CD4-positive, alpha-beta T cell treated with Interleukin-17A for 1 hour (primary cell): Measurements from ENCODE around the gene NFE2L2.

Experiments
- DNase-seq: peaks from one replicate; pipeline ENCODE4 v3.0.0-alpha.2; 2020

Gene NFE2L2

DNA sequence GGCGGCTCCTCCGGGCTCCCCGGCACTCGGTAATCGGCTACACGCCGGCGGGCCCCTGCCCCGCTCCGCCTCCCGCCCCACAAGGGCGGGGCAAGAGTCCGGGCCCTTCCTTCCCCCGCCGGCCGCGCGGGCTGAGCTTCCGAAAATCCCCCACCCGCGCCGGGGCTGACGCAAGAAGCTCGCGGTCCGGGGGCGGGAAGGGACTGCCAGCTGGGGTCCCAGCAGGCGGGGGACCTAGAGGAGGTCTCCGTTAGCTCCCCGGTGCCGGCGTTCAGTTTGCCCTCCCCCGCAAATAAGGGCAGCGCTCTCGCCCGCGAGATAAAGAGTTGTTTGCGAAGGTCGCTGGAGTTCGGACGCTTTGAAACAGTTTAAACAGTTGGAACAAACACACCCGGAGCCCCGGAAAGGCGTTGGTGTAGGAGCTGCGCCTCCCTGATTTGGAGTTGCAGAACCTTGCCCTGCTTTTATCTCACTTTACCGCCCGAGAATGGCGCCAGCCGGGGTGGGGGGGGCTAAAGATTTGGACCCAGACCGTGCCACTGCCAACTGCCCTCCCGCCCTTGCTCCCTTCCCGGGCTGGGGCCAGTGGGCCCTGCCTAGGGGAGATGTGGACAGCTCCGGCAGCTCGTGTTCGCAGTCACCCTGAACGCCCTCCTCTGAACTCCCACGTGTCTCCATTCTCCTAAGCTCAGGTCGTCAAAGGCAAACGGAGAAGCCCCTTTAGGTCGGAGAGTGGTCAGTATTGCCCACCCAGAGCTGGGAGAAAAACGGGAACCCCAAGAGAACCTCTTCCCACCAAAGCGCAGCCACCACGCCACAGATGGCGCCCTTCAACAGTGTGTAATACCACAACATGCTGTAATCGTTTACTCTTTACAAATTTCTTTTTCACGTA, at the start of gene NFE2L2:
NFE2L2 (minus strand) TSS at position 35 of the 895 bp plus-strand sequence. CDS start 151 bp downstream, outside the sequence.
- peak; percentile 92 for DNase-seq

DNA sequence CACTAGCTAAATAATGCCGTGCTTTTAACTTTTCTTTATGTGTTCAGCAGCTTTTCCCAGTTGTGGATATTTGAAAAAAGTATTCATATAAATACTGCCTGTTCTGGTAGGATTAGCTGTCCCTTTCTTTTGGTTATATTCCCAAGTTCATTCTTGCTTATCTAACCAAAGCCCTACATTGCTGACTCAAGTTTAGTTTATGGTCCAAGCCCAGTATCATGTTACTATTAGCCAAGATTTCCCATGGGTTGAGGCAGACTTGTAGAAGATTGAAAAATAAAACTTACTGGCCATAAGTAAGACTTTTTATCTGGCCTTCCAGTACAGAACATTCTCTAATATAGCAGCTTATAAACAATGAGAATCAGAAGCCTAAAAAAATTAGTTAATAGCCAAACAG, 49.7 kb upstream of the NFE2L2 start:
- no peak for DNase-seq

DNA sequence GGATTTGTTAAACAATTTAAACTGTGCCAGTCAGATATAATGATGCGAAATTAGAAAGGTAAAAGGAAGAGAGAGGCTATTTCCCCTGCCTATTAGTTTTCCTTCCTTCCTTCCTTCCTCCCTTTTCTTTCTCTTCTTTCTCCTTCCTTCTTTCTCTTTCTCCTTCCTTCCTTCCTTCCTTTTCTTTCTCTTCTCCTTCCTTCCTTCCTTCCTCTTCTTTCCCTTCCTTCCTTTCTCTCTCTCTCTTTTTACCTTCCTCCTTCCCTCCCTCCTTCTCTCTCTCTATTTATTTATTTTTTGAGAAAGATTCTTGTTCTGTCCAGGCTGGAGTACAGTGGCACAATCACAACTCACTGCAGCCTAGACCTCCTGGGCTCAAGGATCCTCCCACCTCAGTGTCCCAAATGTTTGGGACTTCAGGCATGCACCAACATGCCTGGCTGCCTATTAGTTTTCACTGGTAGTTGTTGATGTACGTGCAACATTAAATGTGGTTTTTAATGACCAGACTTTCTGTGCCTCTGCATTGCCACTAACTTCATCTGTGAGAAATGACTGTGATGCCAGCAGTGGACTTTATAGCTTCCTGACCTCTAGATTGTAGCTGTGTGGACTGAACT, 48.7 kb upstream of the NFE2L2 start:
- no peak for DNase-seq

DNA sequence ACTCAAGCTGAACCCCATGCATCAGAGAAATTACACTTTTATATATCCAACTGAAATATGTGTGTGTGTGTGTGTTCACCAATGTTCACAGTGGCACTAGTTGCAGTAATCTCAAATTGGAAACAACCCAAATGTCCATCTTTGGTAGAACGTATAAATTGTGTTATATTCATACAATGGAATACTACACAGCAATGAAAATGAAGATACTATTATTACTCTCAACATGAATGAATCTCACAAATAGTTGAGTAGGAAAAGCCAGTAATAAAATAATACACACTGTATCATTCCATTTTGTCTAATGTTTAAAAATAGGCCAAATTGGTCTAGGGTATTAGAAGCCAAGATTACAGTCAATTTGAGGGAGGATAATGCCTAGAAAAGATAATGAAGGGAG, 48.0 kb upstream of the NFE2L2 start:
- DNase-seq = no peak

DNA sequence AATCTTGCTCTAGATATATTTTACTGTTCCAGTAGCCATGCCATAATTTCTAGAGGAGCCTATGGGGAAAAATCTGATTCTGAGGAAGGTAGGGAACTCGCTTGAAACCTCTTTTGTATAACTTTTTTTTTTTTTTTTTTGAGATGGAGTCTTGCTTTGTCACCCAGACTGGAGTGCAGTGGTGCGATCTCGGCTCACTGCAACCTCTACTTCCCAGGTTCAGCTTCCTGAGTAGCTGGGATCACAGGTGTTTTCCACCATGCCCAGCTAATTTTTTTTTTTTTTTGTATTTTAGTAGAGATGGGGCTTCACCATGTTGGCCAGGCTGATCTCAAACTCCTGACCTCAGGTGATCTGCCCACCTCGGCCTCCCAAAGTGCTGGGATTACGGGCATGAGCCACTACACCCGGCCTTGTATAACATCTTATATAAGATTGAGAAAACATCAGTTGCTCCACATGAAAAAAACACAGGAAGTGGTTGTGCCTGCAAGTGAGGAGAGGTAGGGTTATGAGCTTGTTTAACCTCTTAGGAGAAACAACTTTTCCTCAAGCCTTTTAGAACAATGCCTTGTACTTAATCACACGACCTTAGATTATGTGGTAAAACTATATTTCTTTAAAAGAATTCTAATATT, 45.3 kb upstream of the NFE2L2 start:
- DNase-seq = peak; percentile 57

DNA sequence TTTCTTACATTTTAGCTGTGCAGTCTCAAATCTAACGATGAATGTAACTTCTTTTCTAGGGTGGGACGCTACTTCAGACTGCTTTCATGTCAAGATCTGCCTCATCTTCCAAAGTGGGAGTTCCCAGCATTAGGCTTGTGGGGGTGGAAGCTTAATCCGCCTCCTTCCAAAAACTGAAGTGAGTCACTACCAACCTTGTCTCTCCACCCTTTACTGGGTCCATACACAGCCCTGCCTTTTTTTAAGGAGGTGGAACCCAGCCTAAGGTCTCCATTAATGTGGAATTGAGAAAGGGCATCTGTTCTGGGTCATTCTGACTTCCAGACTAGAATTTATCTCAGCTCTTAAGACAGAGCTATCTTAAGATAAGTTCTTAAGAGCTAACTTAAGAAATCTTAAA, 42.0 kb upstream of the NFE2L2 start:
- no peak for DNase-seq

DNA sequence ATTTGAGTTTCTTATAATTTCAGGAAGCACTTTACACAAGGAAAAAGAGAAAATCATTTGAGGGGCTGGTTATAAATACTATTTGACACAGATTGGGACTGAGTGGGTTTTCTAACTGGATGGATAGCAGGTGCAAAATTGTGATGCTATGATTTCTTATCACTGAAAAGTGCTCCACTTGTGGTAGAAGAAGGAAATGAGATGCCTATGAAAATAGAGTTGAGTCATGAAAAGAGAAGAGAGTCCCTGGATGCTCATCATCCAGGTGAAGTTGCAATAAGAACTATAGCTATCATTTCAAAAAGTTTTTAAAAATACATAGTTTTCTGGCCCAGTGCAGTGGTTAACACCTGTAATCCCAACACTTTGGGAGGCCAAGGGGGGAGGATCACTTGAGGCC, 39.4 kb upstream of the NFE2L2 start:
- no peak for DNase-seq

DNA sequence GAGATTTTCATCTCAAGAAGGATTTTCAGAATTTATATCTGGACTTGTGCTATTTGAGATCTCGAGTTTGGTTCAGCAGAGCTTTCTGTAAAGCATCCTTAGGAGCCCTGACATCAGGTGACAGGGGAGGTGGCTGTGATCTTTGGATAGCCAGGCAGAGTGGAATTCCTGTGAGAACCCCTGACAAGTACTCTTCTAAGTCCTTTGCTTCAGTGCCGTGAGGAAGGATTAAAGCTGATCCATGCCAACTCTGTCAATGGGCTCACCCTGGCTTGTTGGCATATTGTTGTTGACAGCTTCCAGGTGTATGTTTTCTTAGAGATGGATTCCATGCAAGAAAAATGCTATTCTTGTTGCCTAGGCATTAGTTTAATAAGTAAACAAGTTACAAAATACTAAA, 38.0 kb upstream of the NFE2L2 start:
- DNase-seq = no peak

DNA sequence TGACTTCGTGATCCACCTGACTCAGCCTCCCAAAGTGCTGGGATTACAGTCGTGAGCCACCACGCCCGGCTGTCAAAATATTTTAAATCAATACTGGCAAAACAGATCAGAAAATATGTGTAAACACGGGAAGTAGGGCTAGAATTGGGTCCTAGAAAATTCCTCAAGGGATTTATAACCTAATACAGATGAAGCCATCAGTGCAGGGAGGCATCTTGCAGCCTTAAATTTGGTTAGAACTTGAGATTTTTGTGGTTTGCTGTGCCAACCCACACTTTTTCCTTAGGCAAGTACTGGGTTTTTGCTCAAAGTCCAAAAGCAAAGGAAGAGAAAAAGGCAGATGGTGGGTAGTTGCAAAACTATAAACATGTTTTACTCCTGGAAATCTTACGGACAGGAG, 33.7 kb upstream of the NFE2L2 start:
- no peak for DNase-seq

DNA sequence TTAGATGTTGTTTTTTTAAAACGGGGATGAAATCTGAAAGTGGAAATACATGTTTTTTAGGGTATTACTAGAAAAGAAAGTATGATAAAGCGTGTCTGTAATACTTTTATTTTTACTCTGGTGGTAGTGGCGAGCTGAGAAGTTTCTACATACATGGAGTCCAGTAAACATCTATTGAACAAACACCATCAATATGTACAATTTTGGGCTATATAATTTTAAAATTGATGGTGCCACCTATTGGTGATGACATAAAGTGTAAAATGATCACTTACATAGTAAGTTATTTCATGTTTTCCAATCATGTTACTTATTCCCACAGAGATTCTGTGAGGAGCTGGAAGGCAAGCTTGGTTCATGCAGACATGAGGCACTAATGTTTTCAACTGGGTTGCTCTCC, 31.5 kb upstream of the NFE2L2 start:
- peak; percentile 64 for DNase-seq

DNA sequence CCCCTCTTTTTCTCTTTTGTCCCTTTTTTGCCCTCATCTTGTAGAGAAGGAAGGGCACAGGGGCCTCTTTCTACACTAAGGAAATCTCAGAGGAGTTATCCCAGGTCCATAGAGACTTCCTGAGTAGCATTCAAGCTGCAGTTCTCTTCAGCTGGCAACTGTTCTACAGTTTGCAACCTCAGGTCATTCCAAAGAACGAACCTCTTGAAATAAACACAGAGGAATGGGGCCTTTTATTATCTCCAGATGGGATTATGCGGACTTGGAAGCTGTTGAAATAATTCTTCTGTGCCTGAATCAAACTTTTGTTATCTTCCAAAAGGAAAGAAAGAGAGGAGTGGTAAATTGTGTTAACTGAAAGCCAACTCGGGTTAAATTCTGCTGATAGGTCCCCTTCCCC, 31.0 kb upstream of the NFE2L2 start:
- DNase-seq = no peak

DNA sequence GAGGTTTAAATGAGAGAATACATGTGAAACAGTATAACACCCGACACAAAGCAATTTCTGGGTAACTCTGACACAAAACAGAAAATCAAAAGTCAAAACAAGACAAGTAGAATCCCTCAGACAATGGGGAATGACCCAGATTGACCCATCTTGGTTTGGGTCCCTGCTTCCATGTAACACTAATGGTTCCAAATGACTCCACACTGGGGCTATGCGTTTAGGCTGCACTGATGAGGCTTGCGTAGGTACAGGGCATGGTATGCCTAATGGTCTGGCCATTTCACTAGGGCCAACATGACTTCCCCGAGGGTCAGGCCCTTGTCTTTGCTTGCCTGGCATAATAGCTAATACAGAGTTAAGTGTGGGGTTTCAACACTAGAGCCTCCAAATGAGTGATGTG, 27.2 kb upstream of the NFE2L2 start:
- no peak for DNase-seq

DNA sequence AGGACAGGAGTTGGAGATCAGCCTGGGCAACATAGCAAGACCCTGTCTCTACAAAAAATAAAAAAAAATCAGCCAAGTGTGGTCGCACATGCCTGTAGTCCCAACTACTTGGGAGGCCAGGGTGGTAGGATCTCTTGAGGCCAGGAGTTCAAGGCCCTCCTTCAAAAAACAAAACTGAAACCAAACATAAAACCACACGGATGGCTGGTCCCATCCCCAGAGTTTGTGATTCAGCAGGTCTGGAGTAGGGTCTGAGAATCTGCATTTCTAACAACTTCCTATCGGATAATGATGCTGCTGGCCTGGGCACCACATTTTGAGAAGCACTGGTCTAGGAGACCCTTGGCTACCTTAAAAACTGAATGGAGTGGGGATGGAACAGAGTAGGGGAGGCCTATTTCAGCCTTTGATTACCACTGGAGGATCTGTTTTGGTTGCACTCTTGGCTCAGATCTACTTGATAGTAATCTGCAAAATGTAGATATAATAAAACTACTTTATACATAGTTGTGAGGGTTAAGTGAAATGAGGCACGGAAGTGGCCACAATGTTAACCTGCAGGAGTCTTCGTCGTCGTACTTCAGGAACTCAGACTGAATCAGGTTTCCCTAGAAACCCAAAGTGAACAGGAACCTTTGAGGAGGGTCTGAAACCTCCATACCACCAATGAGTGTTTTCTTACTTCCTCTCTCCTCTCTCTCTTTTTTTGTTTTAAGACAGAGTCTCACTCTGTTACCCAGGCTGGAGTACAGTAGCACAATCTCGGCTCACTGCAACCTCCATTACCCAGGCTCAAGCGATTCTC, 25.5 kb upstream of the NFE2L2 start:
- peak; percentile 10 for DNase-seq

DNA sequence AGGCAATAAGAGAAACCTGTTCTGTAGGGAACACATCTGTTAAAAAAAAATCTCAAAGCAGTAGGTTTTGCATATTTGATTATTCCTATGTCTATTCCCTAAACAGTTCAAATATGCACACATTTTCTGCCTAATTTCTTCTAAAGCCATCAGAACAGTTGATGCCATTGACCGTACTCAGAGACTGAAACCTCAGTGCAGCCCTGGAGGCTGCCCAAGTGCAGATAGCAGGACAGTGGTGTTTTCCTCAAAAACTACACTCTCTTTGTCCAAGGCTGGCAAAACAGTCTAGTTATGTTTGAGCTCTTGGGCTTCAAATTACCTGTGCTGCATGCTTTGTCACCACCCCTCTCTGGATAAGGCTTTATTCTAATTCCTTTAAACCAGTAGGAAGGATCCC, 23.3 kb upstream of the NFE2L2 start:
- DNase-seq = no peak

DNA sequence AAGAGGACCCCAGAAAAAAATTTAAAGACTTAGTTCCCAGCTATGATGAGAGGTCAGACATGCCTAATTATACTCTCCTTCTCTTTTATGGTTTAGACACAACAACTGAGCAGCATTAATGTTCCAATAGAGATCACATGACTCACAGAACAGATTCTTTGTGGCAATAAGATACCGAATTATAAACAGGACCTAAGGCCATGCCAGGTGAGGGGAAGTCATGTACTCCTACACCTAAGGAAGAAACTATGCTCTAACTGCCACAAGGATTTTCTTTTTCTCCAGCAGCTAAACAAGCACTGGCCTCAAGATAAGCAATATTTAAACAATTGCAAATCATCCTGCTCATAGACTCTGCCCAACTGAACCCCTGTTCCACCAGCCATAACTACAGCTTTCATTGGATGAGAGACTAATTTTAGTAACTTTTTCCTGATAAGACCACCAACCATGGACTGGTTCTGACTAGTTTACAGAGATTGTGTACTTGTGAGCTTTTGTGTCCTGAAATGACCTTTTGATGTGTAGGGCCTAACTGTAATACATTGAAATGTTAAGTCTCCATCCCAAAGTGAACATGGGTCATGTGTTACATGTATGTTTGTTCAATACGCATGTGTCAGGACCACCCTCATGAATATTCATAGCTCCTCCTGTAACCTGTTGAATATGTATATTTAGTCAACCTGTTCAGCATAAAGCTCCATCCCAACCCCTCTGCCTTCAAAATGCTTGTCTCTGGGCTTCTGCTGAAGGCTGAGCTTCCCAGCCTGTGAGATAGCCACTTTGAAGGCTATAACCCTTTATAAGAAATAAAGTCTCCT, 21.6 kb upstream of the NFE2L2 start:
- no peak for DNase-seq

DNA sequence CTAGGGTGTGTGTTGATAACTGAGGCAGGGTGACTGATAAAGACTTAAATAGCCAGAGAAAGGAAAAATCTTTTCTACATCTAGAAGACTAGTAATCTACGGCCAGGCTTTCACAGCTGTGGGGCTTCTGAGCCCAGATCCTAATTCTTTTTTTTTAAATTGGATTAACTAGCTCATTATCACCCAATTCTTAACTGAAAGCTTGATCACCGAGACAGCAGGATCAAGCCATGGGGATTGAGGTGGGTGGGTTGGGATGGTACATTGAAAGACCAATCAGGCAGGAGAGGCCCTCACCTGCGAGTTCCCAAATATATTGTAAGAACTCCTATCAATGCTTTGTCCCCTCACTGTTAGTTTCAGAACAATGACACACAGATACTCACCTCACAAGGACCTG, 20.0 kb upstream of the NFE2L2 start:
- DNase-seq = no peak

DNA sequence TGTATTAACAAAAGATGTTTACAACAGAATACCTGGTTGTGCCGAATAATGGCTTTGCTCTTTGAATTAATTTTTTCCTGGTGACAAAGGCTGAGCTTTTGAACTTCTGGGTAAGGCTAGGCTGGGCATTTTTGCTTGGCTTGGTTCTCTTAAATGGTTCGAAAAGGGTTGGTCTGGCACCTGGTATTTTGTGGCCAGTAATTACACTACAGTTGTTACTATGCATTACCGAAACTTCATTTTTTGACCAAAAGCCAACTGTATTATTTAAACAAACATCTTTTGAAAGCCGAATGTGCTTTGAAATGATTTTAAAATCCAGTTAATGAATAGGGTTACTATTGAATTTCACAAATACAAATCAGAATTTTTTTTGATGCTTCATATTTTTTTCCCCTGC, 19.4 kb upstream of the NFE2L2 start:
- no peak for DNase-seq

DNA sequence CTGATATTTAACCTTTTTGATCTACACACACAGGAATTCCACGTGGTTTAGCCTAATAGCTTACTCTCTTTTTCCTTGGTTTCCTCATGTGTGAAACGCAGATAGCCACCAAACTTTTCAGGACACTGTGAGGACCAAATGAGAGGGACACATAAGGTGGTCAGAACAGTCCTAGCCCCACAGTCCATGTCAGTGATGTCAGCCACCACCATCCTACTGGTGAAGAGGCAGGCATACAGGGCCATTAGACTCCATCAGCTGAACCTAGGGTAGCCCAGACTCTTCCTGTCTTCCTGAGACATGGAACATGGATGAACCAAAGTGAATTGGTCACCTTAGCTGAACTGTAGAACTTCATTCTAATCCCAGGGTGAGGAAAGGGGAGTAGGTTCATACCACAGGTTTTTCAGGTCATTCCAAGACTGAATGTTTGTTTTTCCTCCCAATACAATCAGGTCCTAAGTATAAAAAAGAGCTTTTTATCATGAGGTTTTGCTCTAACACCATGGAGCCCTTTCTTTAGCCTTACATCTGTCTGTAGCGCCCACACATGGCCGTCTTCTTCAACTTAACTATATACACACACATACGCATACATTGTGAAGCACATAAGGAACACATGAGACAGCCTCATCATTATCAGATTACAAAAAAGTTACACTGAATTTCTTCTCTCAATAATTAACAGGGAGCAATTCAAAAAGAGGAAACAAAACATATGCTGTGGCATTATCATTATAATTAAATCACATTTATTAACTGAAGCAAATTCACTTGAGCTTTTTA, 18.5 kb upstream of the NFE2L2 start:
- no peak for DNase-seq

DNA sequence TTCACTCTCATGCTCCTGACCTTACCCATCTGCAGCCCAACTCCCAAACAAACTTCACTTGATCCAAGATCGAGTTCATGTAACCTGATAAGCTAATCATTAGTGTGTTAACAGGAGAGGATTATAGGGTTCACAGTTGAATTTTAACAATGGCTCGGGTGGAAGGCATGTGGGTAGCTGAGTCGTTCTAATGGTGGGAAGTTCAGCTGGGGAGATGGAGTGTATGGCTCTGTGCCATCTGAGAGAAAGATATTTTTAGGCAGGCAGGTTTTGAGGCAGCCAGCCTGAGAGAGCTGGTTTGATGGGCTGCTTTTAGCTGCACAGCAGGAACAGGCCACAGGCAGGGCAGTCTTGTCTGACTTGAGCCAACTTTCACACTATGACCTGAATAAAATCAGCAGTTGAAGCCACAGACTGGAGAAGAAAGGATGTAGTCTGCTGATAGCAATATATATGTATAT, 17.7 kb upstream of the NFE2L2 start:
- DNase-seq = no peak

DNA sequence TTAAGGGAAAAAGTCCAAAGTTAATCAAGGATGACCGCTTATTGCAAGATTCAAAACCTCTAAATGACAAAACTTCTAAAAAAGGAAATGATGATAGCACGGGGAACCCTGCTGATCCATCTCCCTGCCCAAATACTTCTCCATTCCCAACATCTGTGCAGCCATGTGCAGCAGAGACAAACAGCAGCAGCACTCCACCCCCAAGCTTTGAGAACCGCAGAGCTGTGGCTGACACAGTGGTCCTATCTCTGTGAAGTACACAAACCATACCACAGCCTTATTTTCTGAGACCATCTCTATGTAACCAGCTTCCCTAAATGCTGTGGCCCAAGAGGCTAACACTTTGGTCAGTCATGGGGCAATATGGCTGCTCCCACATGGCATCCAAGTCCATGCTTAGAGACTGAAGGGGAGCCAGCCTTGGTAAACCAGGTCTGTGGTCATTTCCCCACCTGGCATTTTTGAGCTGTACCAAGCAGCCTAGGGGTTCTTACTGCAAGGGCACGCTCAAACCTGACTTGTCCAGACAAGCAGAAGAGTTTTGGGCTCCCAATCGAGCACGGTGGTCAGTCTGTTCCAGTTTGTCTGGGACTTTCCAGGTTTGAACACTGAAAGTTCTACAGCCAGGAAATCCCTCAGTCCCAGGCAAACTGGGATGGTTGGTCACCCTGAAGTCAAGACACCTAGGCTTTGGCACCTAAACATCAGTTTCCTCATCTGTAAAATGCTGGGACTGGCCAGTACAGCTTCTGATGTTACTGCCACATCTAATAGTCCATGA, 17.1 kb upstream of the NFE2L2 start:
- DNase-seq = no peak

DNA sequence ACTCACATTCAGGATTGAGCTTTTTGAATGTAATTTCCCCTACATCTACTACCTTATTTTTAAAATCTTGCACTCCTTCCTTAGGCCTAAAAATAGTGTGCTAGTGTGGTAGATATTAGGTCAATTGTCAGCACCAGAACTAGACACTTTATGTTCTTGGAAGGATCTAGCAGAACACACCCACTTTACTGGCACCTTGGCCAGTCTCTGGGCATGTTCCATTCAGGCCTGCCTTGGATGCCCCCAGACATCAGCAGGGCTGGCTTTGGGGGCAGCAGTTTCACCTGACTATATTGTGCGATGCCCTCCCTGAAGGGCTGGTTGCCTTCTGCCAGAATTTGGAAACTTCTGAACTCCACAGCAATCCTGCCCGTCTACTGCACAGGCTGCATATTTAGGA, 15.3 kb upstream of the NFE2L2 start:
- DNase-seq = no peak
